Astrocyte (in vitro differentiated cells and primary cell): ENCODE data around the gene F11R. TPM values are rescaled to one million over a fixed set of nuclear protein-coding genes. Genes with fewer than 3 reads are reported as not detected.

Source experiments
- DNase-seq: peaks from one replicate; pipeline ENCODE4 v3.0.0-alpha.2; 2010; ENCODE audit warnings: low read depth
- FAIRE-seq: peaks from 2 replicates; lab custom pipeline; 2011; peaks lifted over from hg19 to GRCh38; lab: Jason Lieb, UNC
- H2AFZ ChIP-seq: 2 replicates; pipeline ENCODE4 v1.6.0; 2012; ENCODE audit warnings: low read depth, low read length, inconsistent platforms
- H3K27ac ChIP-seq: 2 replicates; pipeline ENCODE4 v1.5.1; 2011; ENCODE audit warnings: low read depth, low read length, inconsistent platforms
- H3K27me3 ChIP-seq: 2 replicates; pipeline ENCODE4 v1.6.0; 2011; ENCODE audit warnings: low read length, inconsistent platforms; ENCODE audit not compliant: insufficient read depth
- H3K36me3 ChIP-seq: 2 replicates; pipeline ENCODE4 v1.5.1; 2011; ENCODE audit warnings: low read length, inconsistent platforms; ENCODE audit not compliant: insufficient read depth
- H3K4me1 ChIP-seq: 2 replicates; pipeline ENCODE4 v1.5.1; 2011; ENCODE audit warnings: low read length, inconsistent platforms; ENCODE audit not compliant: insufficient read depth
- H3K4me2 ChIP-seq: 2 replicates; pipeline ENCODE4 v1.6.0; 2012; ENCODE audit warnings: low read length, inconsistent platforms
- H3K4me3 ChIP-seq: 2 replicates; pipeline ENCODE4 v1.5.1; 2011; ENCODE audit warnings: low read depth, mild to moderate bottlenecking, low read length, inconsistent platforms; ENCODE audit not compliant: insufficient read depth
- H3K79me2 ChIP-seq: 2 replicates; pipeline ENCODE4 v1.6.0; 2012; ENCODE audit warnings: mild to moderate bottlenecking, low read length, inconsistent platforms; ENCODE audit not compliant: insufficient read depth
- H3K9ac ChIP-seq: 2 replicates; pipeline ENCODE4 v1.6.0; 2012; ENCODE audit warnings: mild to moderate bottlenecking, low read length, inconsistent platforms
- H3K9me3 ChIP-seq: 2 replicates; pipeline ENCODE4 v1.5.1; 2012; ENCODE audit warnings: low read depth, mild to moderate bottlenecking, low read length, inconsistent platforms; ENCODE audit not compliant: insufficient read depth
- H4K20me1 ChIP-seq: 2 replicates; pipeline ENCODE4 v1.6.0; 2012; ENCODE audit warnings: low read length, inconsistent platforms; ENCODE audit not compliant: insufficient read depth
- H3K27ac Mint-ChIP-seq: one replicate; pipeline ENCODE4 v1.8.0; 2021; ENCODE audit warnings: mild to moderate bottlenecking, mixed read lengths; ENCODE audit not compliant: unreplicated experiment
- H3K27me3 Mint-ChIP-seq: one replicate; pipeline ENCODE4 v1.8.0; 2021; ENCODE audit warnings: low read depth, mixed read lengths; ENCODE audit not compliant: unreplicated experiment
- H3K36me3 Mint-ChIP-seq: one replicate; pipeline ENCODE4 v1.8.0; 2021; ENCODE audit warnings: low read depth, mixed read lengths; ENCODE audit not compliant: unreplicated experiment
- H3K4me1 Mint-ChIP-seq: one replicate; pipeline ENCODE4 v1.8.0; 2021; ENCODE audit warnings: low read depth, mixed read lengths; ENCODE audit not compliant: unreplicated experiment
- H3K4me3 Mint-ChIP-seq: one replicate; pipeline ENCODE4 v1.8.0; 2021; ENCODE audit warnings: mild to moderate bottlenecking, moderate library complexity, mixed read lengths; ENCODE audit not compliant: unreplicated experiment
- H3K9me3 Mint-ChIP-seq: one replicate; pipeline ENCODE4 v1.8.0; 2021; ENCODE audit warnings: mild to moderate bottlenecking, mixed read lengths; ENCODE audit not compliant: unreplicated experiment
- CTCF ChIP-seq: IDR thresholded peaks from 2 replicates; pipeline ENCODE4 v1.5.1; 2011; ENCODE audit warnings: low read depth, mild to moderate bottlenecking, inconsistent platforms, low read length, moderate library complexity; ENCODE audit not compliant: insufficient read depth
- EZH2 ChIP-seq: IDR thresholded peaks from 2 replicates; pipeline ENCODE4 v1.6.1; 2012; ENCODE audit warnings: mild to moderate bottlenecking, low read length, inconsistent platforms; ENCODE audit not compliant: insufficient read depth
- total RNA-seq: library from RNA; stranded (reverse); gene quantifications from 2 replicates; pipeline ENCODE4 v1.2.1, GENCODE V29; 2021

The F11R gene
- total RNA-seq, 1 donor from 2014 or later, result 68.6 TPM

- H3K27me3 ChIP-seq, result no peaks in the 10 kb centered on the region
- H3K9me3 ChIP-seq, result no peaks in the 10 kb centered on the region
- H4K20me1 ChIP-seq, result no peaks in the 10 kb centered on the region
- H3K36me3 ChIP-seq, result no peaks in the 10 kb centered on the region
- H3K79me2 ChIP-seq, result no peaks in the 10 kb centered on the region
- no peaks in the 10 kb centered on the region for H3K36me3 Mint-ChIP-seq
- H3K27ac Mint-ChIP-seq, result no peak overlapping the region
- no peak overlapping the region for H3K4me3 Mint-ChIP-seq
- no peak overlapping the region for H3K9ac ChIP-seq
- H2AFZ ChIP-seq, result no peak overlapping the region
- no peaks in the 10 kb centered on the region for H3K4me1 ChIP-seq
- H3K9me3 Mint-ChIP-seq, result no peaks in the 10 kb centered on the region
- peaks cover 5% of the 10 kb centered on the region for H3K27me3 Mint-ChIP-seq
- DNase-seq (no peak), FAIRE-seq (no peak)
- H3K4me2 ChIP-seq, result no peak overlapping the region
- no peak for TF ChIP-seq CTCF
- no peaks in the 10 kb centered on the region for H3K4me1 Mint-ChIP-seq
- H3K27ac ChIP-seq, result no peak overlapping the region
- H3K4me3 ChIP-seq, result no peak overlapping the region
These were observed 45.9 kb downstream of the F11R start for GRCh38 chr1:160975026-160975425.

- Histone ChIP-seq H3K79me2 (no peaks in the 10 kb centered on the region), H3K27me3 (no peaks in the 10 kb centered on the region), H4K20me1 (no peaks in the 10 kb centered on the region), H3K4me3 (no peak overlapping the region), H2AFZ (no peak overlapping the region), H3K9ac (no peak overlapping the region), H3K4me2 (no peak overlapping the region), H3K4me1 (no peaks in the 10 kb centered on the region), H3K36me3 (no peaks in the 10 kb centered on the region), H3K9me3 (no peaks in the 10 kb centered on the region), H3K27ac (no peak overlapping the region)
- H3K27me3 Mint-ChIP-seq, result peaks cover 5% of the 10 kb centered on the region
- no peak for TF ChIP-seq EZH2
- H3K4me1 Mint-ChIP-seq, result no peaks in the 10 kb centered on the region
- no peak for DNase-seq
- FAIRE-seq, result no peak
- no peak overlapping the region for H3K27ac Mint-ChIP-seq
- H3K9me3 Mint-ChIP-seq, result no peaks in the 10 kb centered on the region
- no peaks in the 10 kb centered on the region for H3K36me3 Mint-ChIP-seq
- no peak overlapping the region for H3K4me3 Mint-ChIP-seq
These were observed 47.5 kb downstream of the F11R start for GRCh38 chr1:160973491-160973890.

- DNase-seq (no peak), FAIRE-seq (no peak)
- no peaks in the 10 kb centered on the region for H3K9me3 Mint-ChIP-seq
- H3K27me3 Mint-ChIP-seq, result peaks cover 5% of the 10 kb centered on the region
- Histone ChIP-seq H3K9me3 (no peaks in the 10 kb centered on the region), H3K4me2 (no peak overlapping the region), H3K79me2 (no peaks in the 10 kb centered on the region), H3K4me1 (no peaks in the 10 kb centered on the region), H3K36me3 (no peaks in the 10 kb centered on the region), H3K9ac (no peak overlapping the region), H3K4me3 (no peak overlapping the region), H4K20me1 (no peaks in the 10 kb centered on the region), H2AFZ (no peak overlapping the region), H3K27ac (no peak overlapping the region), H3K27me3 (no peaks in the 10 kb centered on the region)
- H3K27ac Mint-ChIP-seq, result no peak overlapping the region
- no peaks in the 10 kb centered on the region for H3K4me1 Mint-ChIP-seq
- H3K4me3 Mint-ChIP-seq, result no peak overlapping the region
- no peak for TF ChIP-seq CTCF
- no peak for TF ChIP-seq EZH2
- H3K36me3 Mint-ChIP-seq, result no peaks in the 10 kb centered on the region
These were observed 48.0 kb downstream of the F11R start for GRCh38 chr1:160972939-160973338.
